Measurements from ENCODE around the gene ZBTB5.

ZBTB5 gene

GRCh38 chr9:37407468-37407867 lies 57.8 kb downstream of the ZBTB5 start:
- in situ Hi-C loops (cut with HindIII; ENCODE audit: low sequenced_read_pairs): no loop called here
- no peak for DNase-seq (ENCODE audit: low read depth, low spot score)
- peak; percentile 21 for TF ChIP-seq CTCF (IDR thresholded peaks at IDR 0.05; ENCODE audit: low read depth, low read length)

GRCh38 chr9:37406603-37407401 lies 58.4 kb downstream of the ZBTB5 start:
- TF ChIP-seq CTCF (IDR thresholded peaks at IDR 0.05; ENCODE audit: low read depth, low read length): no peak
- no peak overlapping the region for H3K4me3 ChIP-seq (ENCODE audit: low read depth, low read length)
- DNase-seq (ENCODE audit: low read depth, low spot score): no peak
- in situ Hi-C loops (cut with HindIII; ENCODE audit: low sequenced_read_pairs): no loop called here

More at GRCh38 chr9:37407468-37407867, 57.8 kb downstream of the ZBTB5 start:
- H3K4me3 ChIP-seq (ENCODE audit: low read depth, low read length): no peak overlapping the region

- TF ChIP-seq CTCF (IDR thresholded peaks at IDR 0.05; ENCODE audit: low read depth, low read length): no peak
- DNase-seq (ENCODE audit: low read depth, low spot score): no peak
- in situ Hi-C loops (cut with HindIII; ENCODE audit: low sequenced_read_pairs): no loop called here
- H3K4me3 ChIP-seq (ENCODE audit: low read depth, low read length): no peak overlapping the region
These were observed 59.4 kb downstream of the ZBTB5 start for GRCh38 chr9:37405764-37406380.

GRCh38 chr9:37405350-37405749 lies 59.9 kb downstream of the ZBTB5 start:
- no peak overlapping the region for H3K4me3 ChIP-seq (ENCODE audit: low read depth, low read length)
- in situ Hi-C loops (cut with HindIII; ENCODE audit: low sequenced_read_pairs): no loop called here
- DNase-seq (ENCODE audit: low read depth, low spot score): no peak
- TF ChIP-seq CTCF (IDR thresholded peaks at IDR 0.05; ENCODE audit: low read depth, low read length): no peak

GRCh38 chr9:37404590-37404989 lies 60.7 kb downstream of the ZBTB5 start:
- TF ChIP-seq CTCF (IDR thresholded peaks at IDR 0.05; ENCODE audit: low read depth, low read length): no peak
- no peak overlapping the region for H3K4me3 ChIP-seq (ENCODE audit: low read depth, low read length)
- in situ Hi-C loops (cut with HindIII; ENCODE audit: low sequenced_read_pairs): no loop called here
- no peak for DNase-seq (ENCODE audit: low read depth, low spot score)

GRCh38 chr9:37399336-37399735 lies 65.9 kb downstream of the ZBTB5 start:
- H3K4me3 ChIP-seq (ENCODE audit: low read depth, low read length): no peak overlapping the region
- in situ Hi-C loops (cut with HindIII; ENCODE audit: low sequenced_read_pairs): no loop called here
- no peak for TF ChIP-seq CTCF (IDR thresholded peaks at IDR 0.05; ENCODE audit: low read depth, low read length)
- no peak for DNase-seq (ENCODE audit: low read depth, low spot score)
